Activated CD8-positive, alpha-beta memory T cell treated with anti-CD3 and anti-CD28 coated beads, Interleukin-2, amount 10 ng/mL, durations not matched to agents 7 days and 5 days (primary cell): ENCODE measurements around the gene CTDSPL. TPM values are rescaled to one million over a fixed set of nuclear protein-coding genes. Genes with fewer than 3 reads are reported as not detected.

Experiments used
- ATAC-seq: fragments of 150-1000 bp; cut with Tn5 transposase; one replicate; pipeline ENCODE4 v1.10.0; 2021; ENCODE audit warnings: moderate library complexity
- CTCF ChIA-PET: fragments of 350-600 bp; sonication (Branson Sonifier 250); formaldehyde crosslinking; loops from one replicate; lab custom pipeline; 2021; ENCODE audit warnings: antibody characterized with exemption; lab: Charles Lee
- DNase-seq: peaks from one replicate; pipeline ENCODE4 v3.0.0-alpha.2; 2020
- H3K27ac Mint-ChIP-seq: one replicate; pipeline ENCODE4 v1.8.0; 2021; ENCODE audit warnings: mild to moderate bottlenecking, mixed read lengths
- H3K27me3 Mint-ChIP-seq: one replicate; pipeline ENCODE4 v1.8.0; 2021; ENCODE audit warnings: mixed read lengths
- H3K36me3 Mint-ChIP-seq: one replicate; pipeline ENCODE4 v1.8.0; 2021; ENCODE audit warnings: mild to moderate bottlenecking, mixed read lengths
- H3K4me1 Mint-ChIP-seq: one replicate; pipeline ENCODE4 v1.8.0; 2021; ENCODE audit warnings: mixed read lengths
- H3K4me3 Mint-ChIP-seq: one replicate; pipeline ENCODE4 v1.8.0; 2021; ENCODE audit warnings: mild to moderate bottlenecking, moderate library complexity, mixed read lengths
- H3K9me3 Mint-ChIP-seq: one replicate; pipeline ENCODE4 v1.8.0; 2022; ENCODE audit warnings: low read depth, mixed read lengths
- total RNA-seq, 2 experiments: library from RNA; stranded (reverse); gene quantifications; one replicate each; pipeline ENCODE4 v1.2.3, GENCODE V29; 2021

The CTDSPL gene
- total RNA-seq, 2 experiments from 2014 or later = 4.7 to 8.5 TPM

DNA sequence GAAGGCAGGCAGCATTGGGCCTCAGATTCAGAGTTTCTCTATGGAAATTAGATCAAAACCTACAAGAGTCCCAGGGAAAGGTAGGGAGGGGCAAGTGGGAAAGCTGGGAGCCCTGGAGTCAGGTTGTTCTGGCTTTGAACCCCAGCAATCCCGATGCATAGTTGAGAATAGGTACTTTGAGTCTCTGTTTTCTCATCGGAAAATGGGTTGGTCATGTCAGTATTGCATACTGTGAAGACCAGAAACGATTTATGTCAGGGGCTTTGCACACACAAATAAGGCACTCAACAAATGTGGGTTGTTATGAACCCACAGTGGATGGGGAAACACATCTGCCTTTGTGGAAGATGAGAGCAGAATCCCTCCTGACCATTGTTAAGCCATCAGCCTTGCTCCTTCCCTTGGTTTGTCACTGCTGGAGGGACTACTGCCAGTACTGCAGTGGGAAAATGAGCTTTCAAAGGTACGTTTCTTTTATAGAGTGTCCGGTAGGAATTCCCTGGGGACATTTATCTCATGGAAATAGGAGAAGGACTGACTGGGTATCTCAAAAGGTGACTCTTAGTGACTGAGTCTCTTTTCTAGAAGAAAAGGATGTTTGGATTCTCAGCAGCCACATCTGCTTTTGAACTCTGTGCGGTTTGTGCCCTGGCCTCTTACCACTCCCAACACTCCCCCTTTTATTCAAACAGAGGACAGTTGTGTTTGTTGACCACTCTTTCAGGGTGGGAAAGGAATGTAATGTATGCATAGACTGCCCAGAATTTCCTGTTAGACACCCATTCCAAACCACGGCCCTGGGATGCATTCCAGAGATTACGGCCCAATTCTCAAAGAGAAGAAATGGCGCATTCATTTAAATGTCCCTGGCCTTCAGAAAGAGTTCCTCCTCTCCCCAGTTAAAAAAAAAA lies 74.3 kb downstream of the CTDSPL start:
- CTCF ChIA-PET = interaction anchor here (0.9 to 1.5 kb wide), 2 partner anchors 67 to 81 kb away, joined by 3 read pairs; no protein-coding TSS in a partner anchor
- DNase-seq (no peak), ATAC-seq (no peak)
- Mint-ChIP-seq H3K36me3 (no peaks in the 10 kb centered on the region), H3K27me3 (peaks cover 34% of the 10 kb centered on the region), H3K27ac (no peak overlapping the region), H3K4me3 (no peak overlapping the region), H3K4me1 (no peaks in the 10 kb centered on the region), H3K9me3 (no peaks in the 10 kb centered on the region)

DNA sequence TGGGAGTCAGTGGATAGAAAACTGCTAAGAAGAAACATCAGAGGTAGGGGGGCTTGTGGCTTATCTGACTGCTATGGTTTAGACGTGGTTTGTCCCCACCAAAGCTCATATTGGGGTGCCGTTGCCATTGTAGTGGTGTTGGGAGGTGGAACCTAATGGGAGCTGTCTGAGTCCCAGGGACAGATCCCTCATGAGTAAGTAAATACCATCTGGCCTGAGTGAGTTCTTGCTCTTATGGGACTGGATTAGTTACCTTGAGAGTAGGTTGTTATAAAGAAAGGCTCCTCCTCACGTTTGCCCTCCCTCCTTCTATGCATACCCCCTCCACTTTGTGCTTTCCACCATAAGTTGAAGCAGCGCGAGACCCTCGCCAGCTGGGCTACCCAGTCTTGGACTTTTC lies 75.5 kb downstream of the CTDSPL start:
- DNase-seq (no peak), ATAC-seq (no peak)
- peaks cover 31% of the 10 kb centered on the region for H3K27me3 Mint-ChIP-seq
- no peaks in the 10 kb centered on the region for H3K9me3 Mint-ChIP-seq
- no peak overlapping the region for H3K27ac Mint-ChIP-seq
- CTCF ChIA-PET = interaction anchor here (0.9 to 1.5 kb wide), 2 partner anchors 68 to 82 kb away, joined by 3 read pairs; no protein-coding TSS in a partner anchor
- H3K4me3 Mint-ChIP-seq = no peak overlapping the region
- no peaks in the 10 kb centered on the region for H3K4me1 Mint-ChIP-seq
- H3K36me3 Mint-ChIP-seq = no peaks in the 10 kb centered on the region

DNA sequence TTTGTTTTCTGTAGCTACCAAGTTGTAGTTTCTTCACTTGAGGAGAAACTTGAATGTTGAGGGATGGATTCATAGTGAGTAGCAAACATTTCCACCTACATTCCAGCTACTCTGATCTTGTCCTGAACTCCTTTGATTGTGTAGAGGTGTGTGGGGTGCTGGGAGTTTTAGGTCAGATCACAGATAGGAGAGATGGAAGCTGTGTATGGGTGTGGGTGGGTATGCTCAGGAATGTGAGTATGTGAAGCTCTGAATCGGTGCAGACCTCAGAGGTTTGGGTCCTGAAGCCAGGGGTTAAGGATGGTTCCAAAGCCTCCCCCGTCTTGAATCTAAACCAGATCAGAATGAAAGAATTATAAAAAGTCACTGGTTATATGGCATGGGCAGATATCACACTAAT lies 76.3 kb downstream of the CTDSPL start:
- no peaks in the 10 kb centered on the region for H3K36me3 Mint-ChIP-seq
- peaks cover 28% of the 10 kb centered on the region for H3K27me3 Mint-ChIP-seq
- no peak overlapping the region for H3K4me3 Mint-ChIP-seq
- DNase-seq (no peak), ATAC-seq (no peak)
- CTCF ChIA-PET = interaction anchor here (0.9 to 2.1 kb wide), 2 partner anchors 25 to 29 kb away, joined by 3 to 9 read pairs; no protein-coding TSS in a partner anchor
- no peaks in the 10 kb centered on the region for H3K4me1 Mint-ChIP-seq
- no peak overlapping the region for H3K27ac Mint-ChIP-seq
- H3K9me3 Mint-ChIP-seq = no peaks in the 10 kb centered on the region

DNA sequence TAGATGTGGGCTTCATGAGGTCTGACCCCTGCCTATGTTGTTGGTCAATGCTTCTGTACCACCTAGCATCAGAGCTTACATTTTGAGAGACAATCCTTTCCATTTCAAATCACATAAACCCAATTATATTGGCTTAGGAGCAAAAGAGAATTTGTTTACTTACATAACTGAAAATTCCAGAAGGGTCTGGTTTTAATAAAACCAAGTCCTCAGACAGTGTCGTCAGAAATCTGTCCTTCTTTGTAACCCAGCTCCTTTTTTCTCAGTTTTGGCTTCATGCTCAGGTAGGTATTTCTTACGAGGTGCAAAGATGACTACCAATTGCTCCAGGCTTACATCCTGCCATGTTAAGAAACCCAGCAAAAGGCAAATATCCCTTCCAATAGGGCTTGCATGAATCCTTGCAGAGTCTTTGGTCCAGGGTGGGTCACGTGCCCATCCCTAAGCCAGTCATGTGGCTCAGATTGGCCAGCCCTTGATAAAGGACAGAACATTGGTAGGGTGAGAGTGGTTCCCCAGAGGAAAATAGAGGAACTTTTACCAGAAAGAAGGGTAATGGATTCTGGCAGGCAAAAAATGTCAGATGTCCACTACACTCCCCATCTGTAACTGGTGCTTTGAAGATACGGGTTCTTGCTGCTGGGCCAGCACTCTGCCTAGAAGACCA lies 78.7 kb downstream of the CTDSPL start:
- Mint-ChIP-seq H3K36me3 (no peaks in the 10 kb centered on the region), H3K27ac (no peak overlapping the region), H3K9me3 (no peaks in the 10 kb centered on the region), H3K4me3 (no peak overlapping the region), H3K4me1 (no peaks in the 10 kb centered on the region), H3K27me3 (peaks cover 26% of the 10 kb centered on the region)
- no peak for ATAC-seq
- no peak for DNase-seq
- CTCF ChIA-PET = interaction anchor here (1.0 to 1.5 kb wide), 2 partner anchors 28 to 35 kb away, joined by 3 to 5 read pairs; no protein-coding TSS in a partner anchor

DNA sequence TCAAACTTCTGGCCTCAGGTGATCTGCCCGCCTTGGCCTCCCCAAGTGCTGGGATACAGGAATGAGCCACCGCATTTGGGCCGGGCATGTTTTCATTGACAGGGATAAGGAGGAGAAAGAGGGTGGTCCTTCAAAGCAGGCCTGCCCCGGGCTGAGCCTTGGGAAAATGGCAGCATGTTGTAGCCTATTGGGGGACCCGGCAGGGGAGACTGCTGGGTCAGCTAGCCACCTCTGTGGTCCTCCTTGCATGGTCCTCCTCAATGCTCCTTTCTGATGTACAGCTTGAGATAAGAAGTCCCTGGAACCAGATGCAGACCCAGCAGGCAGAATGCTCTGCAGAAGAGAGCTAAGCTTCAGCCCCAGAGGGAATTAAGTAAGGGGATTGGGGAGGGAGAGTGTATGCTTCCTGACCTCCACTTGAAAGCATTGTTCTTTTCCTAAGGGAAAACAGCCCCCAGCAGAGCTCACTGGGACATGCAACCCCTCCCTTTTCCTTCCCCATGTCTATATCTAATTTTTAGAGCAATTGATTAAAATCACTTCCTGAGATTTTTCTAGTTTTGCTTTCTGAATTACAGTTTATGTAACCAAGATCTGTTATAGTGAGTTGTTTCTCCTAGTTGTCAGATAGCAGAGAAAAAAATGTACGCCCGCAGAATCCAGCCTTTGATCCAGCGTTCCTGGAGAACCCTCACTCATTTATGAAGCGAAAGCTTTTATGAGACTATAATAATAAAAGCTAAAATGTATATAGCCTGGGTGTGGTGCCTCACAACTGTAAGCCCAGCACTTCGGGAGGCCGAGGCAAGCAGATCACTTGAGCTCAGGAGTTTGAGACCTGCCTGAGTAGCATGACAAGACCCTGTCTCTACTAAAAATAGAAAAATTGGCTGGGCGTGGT lies 80.2 kb downstream of the CTDSPL start:
- ATAC-seq (no peak), DNase-seq (no peak)
- Mint-ChIP-seq H3K27me3 (peaks cover 18% of the 10 kb centered on the region), H3K9me3 (no peaks in the 10 kb centered on the region), H3K36me3 (no peaks in the 10 kb centered on the region), H3K27ac (no peak overlapping the region), H3K4me1 (peaks cover 4% of the 10 kb centered on the region), H3K4me3 (no peak overlapping the region)
- CTCF ChIA-PET = interaction anchor here (1.0 to 1.5 kb wide), 3 partner anchors 8 to 86 kb away, joined by 3 to 5 read pairs (median 5); no protein-coding TSS in a partner anchor

DNA sequence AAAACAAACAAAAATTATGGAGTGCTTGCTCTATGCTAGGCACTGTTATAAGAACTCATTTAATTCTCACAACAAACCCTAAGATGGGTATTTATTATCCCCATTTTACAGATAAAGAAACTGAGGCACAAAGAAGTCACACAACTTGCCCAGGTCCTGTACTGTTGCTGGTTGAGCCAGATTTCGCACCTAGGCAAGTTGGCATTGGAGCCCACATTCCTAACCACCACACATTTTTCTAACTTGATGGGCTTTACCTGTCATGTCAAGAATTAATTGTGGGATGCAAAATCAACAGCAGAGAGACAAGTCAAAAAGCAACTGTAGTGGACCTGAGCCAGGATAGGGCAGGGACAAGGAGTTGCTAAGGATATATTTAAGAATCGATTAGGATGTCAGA lies 81.0 kb downstream of the CTDSPL start:
- DNase-seq (no peak), ATAC-seq (no peak)
- H3K9me3 Mint-ChIP-seq = no peaks in the 10 kb centered on the region
- peaks cover 4% of the 10 kb centered on the region for H3K4me1 Mint-ChIP-seq
- CTCF ChIA-PET = interaction anchor here (1.0 to 1.5 kb wide), 2 partner anchors 24 to 87 kb away, joined by 4 to 5 read pairs; no protein-coding TSS in a partner anchor
- no peak overlapping the region for H3K27ac Mint-ChIP-seq
- H3K4me3 Mint-ChIP-seq = no peak overlapping the region
- H3K27me3 Mint-ChIP-seq = peaks cover 12% of the 10 kb centered on the region
- no peaks in the 10 kb centered on the region for H3K36me3 Mint-ChIP-seq

DNA sequence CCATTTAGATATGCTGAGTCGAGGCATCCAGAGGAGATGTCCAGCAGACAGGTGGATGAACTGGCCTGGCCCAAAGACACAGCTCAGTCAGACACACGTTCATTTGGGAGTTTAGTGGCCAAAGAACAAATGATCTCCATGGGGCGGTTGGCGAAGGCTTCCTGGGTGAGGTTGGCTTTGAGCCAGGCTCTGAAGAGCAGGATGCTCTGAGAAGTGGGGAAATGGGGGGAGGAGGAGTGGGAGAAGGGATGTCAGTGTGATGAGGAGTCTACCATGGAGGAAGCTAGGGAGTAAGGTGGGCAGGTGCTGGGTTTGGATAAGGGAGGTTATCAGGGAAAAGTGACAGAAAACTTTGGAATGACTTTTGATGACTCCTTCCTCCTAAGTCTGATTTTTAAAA lies 81.4 kb downstream of the CTDSPL start:
- ATAC-seq (no peak), DNase-seq (no peak)
- peaks cover 4% of the 10 kb centered on the region for H3K4me1 Mint-ChIP-seq
- H3K9me3 Mint-ChIP-seq = no peaks in the 10 kb centered on the region
- no peak overlapping the region for H3K4me3 Mint-ChIP-seq
- no peaks in the 10 kb centered on the region for H3K36me3 Mint-ChIP-seq
- H3K27ac Mint-ChIP-seq = no peak overlapping the region
- CTCF ChIA-PET = interaction anchor here (1.0 kb wide), 1 partner anchor 24 kb away, joined by 4 read pairs; no protein-coding TSS in a partner anchor
- H3K27me3 Mint-ChIP-seq = peaks cover 7% of the 10 kb centered on the region

DNA sequence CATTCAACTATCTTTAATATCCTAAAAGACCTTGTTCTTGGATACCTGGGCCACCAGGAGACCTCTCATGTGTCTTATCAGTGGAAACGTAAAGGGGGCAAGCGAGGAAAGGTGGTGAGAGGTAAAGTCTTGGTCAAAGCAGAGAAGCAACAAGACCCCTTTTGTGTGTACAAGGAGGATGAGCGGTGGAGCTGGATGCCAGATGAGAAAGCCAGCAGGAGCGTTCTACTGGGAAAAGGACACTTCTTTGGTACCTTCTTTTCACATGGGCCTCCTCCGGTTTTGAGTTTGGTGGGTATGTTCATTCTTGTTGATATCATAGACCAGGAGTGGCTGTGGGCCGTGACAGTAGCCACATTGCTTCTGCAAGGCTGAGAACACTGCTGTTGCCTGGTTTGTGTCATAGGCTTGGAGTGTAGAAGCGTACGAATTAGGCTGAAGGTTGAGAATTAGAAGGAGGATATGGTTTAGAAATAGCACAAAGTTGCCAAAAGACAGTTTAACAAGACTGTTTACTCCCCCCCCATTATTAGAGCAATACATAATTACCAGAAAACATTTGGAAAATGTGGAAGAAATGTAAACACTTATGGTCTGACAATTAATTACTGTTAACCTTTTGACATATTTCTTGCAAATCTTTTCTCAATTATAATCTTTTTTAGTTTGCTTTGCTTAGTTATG lies 82.1 kb downstream of the CTDSPL start:
- Mint-ChIP-seq H3K36me3 (no peaks in the 10 kb centered on the region), H3K27ac (no peak overlapping the region), H3K4me3 (no peak overlapping the region), H3K4me1 (peaks cover 4% of the 10 kb centered on the region), H3K9me3 (no peaks in the 10 kb centered on the region), H3K27me3 (peaks cover 3% of the 10 kb centered on the region)
- ATAC-seq (no peak), DNase-seq (no peak)
- CTCF ChIA-PET = interaction anchor here (1.0 to 1.9 kb wide), 2 partner anchors 23 to 88 kb away, joined by 4 to 5 read pairs; no protein-coding TSS in a partner anchor

DNA sequence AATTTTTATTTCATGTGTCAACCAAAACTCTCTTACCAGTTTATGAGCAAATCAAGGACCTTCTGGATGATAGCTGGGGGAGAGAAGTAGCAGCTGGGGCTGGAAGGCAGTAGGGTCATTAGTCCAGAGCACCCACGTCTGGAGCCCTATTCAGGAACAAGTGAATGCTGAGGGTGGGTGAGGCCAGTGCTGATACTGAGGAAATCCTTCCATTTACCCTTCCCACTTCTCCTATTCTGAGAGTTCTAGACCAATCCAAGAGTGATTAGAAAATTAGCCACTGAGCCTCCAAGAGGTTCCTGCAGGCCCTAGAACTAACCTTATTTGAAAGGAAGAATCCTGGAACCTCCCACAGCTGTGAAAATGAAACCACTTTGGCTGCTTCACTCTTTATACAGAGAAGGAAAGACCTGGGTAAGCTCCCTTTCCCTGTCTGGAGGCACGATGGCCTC lies 82.7 kb downstream of the CTDSPL start:
- H3K36me3 Mint-ChIP-seq = no peaks in the 10 kb centered on the region
- H3K4me3 Mint-ChIP-seq = no peak overlapping the region
- DNase-seq (no peak), ATAC-seq (no peak)
- no peaks in the 10 kb centered on the region for H3K9me3 Mint-ChIP-seq
- H3K4me1 Mint-ChIP-seq = peaks cover 4% of the 10 kb centered on the region
- H3K27ac Mint-ChIP-seq = no peak overlapping the region
- CTCF ChIA-PET = interaction anchor here (1.9 kb wide), 1 partner anchor 89 kb away, joined by 5 read pairs; no protein-coding TSS in a partner anchor
- peaks cover 2% of the 10 kb centered on the region for H3K27me3 Mint-ChIP-seq

DNA sequence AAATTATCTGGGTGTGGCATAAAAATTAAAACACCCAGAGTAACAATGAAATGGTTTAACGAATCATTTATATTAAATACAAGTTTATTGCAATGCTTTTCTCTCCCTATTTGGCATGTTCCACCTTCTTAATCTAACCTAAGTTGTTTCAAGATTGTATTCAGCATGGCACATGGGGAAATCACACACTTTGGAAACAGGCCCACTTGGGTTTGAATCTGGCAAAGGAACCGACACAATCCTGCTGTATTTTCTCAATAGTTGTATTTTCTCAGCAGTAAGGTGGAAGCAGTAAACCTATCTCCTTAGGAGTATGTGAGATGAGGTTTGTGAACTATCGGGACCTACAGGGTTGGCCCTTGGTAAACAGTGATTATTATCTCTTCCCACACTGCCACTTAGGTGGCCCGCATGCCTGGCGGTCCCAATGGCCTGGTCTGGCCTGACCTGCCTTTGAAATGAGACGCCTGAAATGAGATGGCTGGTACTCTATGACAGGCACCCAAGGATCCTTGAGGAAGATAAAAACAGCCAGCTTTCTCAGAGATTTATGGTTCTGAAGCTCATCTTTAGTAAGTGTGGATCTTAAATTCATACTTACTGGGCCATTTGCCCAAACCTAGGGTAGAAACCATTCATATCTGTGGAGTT lies 83.6 kb downstream of the CTDSPL start:
- CTCF ChIA-PET = interaction anchor here (1.5 to 1.9 kb wide), 2 partner anchors 29 to 90 kb away, joined by 5 read pairs; no protein-coding TSS in a partner anchor
- H3K4me1 Mint-ChIP-seq = peaks cover 4% of the 10 kb centered on the region
- no peaks in the 10 kb centered on the region for H3K9me3 Mint-ChIP-seq
- DNase-seq (no peak), ATAC-seq (no peak)
- H3K4me3 Mint-ChIP-seq = no peak overlapping the region
- H3K36me3 Mint-ChIP-seq = no peaks in the 10 kb centered on the region
- no peak overlapping the region for H3K27ac Mint-ChIP-seq
- H3K27me3 Mint-ChIP-seq = no peaks in the 10 kb centered on the region

DNA sequence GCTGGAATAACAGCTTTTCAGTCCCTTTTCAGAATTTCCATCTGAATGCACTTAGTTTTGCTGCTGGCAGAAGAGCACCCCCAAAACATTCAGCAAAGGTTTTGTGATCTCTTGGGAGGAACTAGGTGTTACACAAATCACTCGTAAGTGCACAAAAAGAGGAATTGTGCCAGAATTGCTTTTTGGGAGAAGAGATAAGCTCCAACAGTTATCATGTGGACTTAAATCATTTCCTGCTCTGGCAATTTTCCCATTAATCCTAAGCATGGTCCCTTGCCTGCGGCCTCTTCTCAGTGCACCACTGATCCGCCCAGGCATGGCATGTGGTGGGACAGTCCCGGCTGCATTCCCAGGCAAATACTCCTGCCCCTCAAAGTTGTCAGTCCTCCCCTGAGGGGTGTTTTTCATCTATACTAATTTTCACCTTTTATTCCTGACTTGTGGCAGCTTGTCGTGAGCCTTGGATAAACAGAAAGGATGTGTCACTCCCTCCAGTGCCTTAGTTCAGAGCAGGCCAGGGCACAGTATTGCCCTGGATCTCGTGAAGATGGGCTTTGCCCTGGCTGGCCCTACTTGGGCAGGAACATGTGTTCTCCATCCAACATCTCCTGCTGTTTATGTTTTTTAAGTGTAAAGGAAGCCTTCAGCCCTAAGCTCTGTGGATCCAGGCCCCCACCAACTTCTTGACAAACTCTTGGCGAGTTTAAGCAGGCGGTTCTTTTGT lies 84.3 kb downstream of the CTDSPL start:
- H3K27me3 Mint-ChIP-seq = no peaks in the 10 kb centered on the region
- H3K4me1 Mint-ChIP-seq = peaks cover 4% of the 10 kb centered on the region
- ATAC-seq = no peak
- no peak for DNase-seq
- H3K36me3 Mint-ChIP-seq = no peaks in the 10 kb centered on the region
- CTCF ChIA-PET = interaction anchor here (1.3 to 1.9 kb wide), 3 partner anchors 10 to 90 kb away, joined by 3 to 5 read pairs (median 5); no protein-coding TSS in a partner anchor
- no peaks in the 10 kb centered on the region for H3K9me3 Mint-ChIP-seq
- H3K4me3 Mint-ChIP-seq = no peak overlapping the region
- H3K27ac Mint-ChIP-seq = no peak overlapping the region
